ENCODE measurements around the gene ITGB5.

Gene ITGB5

DNA sequence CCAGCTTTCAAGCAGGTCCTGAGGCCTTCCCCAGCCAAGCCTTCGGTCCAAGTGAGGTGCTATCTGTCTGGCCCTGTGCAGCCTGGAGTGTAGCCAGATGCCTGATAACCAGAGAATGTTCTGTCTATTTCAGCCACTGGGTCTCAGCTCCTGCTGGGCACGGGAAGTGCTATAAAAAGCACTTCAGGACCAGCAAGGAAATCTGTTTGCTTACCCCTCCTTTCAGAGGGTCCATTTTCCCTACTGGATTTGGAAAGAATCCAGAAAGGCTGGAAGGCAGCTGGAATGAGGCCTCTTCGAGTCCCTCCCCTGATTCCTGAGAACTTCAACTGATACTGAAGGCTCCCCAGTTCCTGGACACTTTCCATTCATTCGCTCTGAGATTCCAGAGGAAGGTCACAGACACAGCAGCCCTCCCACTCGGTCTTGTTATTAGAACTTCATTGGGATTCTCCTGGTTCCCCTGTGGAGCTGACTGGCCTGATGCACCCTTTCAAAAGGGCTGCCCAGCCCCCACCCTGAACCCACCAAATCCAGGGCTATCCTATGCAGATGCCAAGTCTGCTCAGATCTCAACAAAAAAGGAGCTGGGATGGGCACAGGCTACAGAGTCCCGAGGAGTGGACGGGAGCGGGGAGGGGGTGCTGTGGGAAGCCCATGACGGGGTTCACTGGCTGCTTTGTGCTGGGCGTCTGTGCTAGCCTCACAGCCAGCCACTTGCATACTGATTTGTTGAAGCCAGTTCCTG lies 86.5 kb downstream of the ITGB5 start:
- DNase-seq (ENCODE audit: extremely low spot score): no peak
- no peak for TF ChIP-seq CTCF (IDR thresholded peaks at IDR 0.05; ENCODE audit: control extremely low read depth, extremely low read depth, low read depth, missing control alignments)
- CTCF ChIA-PET: interaction anchor here (0.7 kb wide), 1 partner anchor 15 kb away, joined by 3 read pairs; no protein-coding TSS in a partner anchor
- POLR2A ChIA-PET: no interaction called here

GRCh38 chr3:124800076-124800475 lies 87.1 kb downstream of the ITGB5 start:
- POLR2A ChIA-PET: no interaction called here
- no peak for TF ChIP-seq CTCF (IDR thresholded peaks at IDR 0.05; ENCODE audit: control extremely low read depth, extremely low read depth, low read depth, missing control alignments)
- CTCF ChIA-PET: interaction anchor here (0.7 kb wide), 1 partner anchor 15 kb away, joined by 3 read pairs; no protein-coding TSS in a partner anchor
- no peak for DNase-seq (ENCODE audit: extremely low spot score)

GRCh38 chr3:124799676-124800075 lies 87.5 kb downstream of the ITGB5 start:
- no peak for DNase-seq (ENCODE audit: extremely low spot score)
- TF ChIP-seq CTCF (IDR thresholded peaks at IDR 0.05; ENCODE audit: control extremely low read depth, extremely low read depth, low read depth, missing control alignments): no peak
- ChIA-PET CTCF (interaction anchor here (0.7 kb wide), 1 partner anchor 14 kb away, joined by 3 read pairs; no protein-coding TSS in a partner anchor), POLR2A (no interaction called here)

GRCh38 chr3:124797426-124797945 lies 89.7 kb downstream of the ITGB5 start:
- ChIA-PET POLR2A (interaction anchor here (0.6 kb wide), 1 partner anchor 37 kb away, joined by 3 read pairs; no protein-coding TSS in a partner anchor), CTCF (interaction anchor here (3.0 kb wide), 1 partner anchor 10 kb away, joined by 11 read pairs; no protein-coding TSS in a partner anchor)
- no peak for TF ChIP-seq CTCF (IDR thresholded peaks at IDR 0.05; ENCODE audit: control extremely low read depth, extremely low read depth, low read depth, missing control alignments)
- no peak for DNase-seq (ENCODE audit: extremely low spot score)

DNA sequence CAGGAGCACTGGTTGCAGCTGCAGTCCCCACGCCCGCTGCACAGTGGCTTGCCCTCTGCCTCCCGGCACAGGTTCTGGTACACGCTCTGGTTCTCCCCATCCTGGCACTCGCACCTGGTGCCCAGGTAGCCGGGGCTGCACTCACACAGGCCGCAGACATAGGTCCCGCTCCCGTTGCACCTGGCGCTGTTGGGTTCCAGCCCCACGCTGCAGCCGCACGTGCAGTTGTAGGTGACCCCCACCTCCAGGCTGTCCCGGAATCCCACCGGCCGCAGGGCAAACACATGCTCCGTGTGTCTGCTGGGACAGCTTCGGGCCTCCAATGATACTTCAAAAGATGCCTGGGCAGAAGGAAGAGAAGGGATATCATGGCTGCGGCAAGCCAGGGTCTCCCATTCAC lies 90.7 kb downstream of the ITGB5 start:
- POLR2A ChIA-PET: no interaction called here

More for the DNA sequence above, 90.7 kb downstream of the ITGB5 start:
- CTCF ChIA-PET: interaction anchor here (3.0 kb wide), 1 partner anchor 9 kb away, joined by 11 read pairs; no protein-coding TSS in a partner anchor
- no peak for DNase-seq (ENCODE audit: extremely low spot score)
- TF ChIP-seq CTCF (IDR thresholded peaks at IDR 0.05; ENCODE audit: control extremely low read depth, extremely low read depth, low read depth, missing control alignments): no peak

Measured in GM10248 (cell line).